Lower leg skin (tissue), 4 donors: ENCODE data around the gene GADD45GIP1. TPM values are rescaled to one million over a fixed set of nuclear protein-coding genes. Genes with fewer than 3 reads are reported as not detected.

Experiments
- DNase-seq, 2 donors: peaks; one replicate each; pipeline ENCODE4 v3.0.0-alpha.2; 2019; ENCODE audit warnings: low spot score in 2 of 2
- H3K4me3 ChIP-seq: fragments of 200-600 bp; sonication (generic); 2 replicates; pipeline ENCODE4 v1.5.1; 2017; ENCODE audit warnings: mild to moderate bottlenecking, low read depth; ENCODE audit not compliant: poor library complexity, severe bottlenecking
- CTCF ChIP-seq, 3 donors: fragments of 450-650 bp; IDR thresholded peaks; one replicate each; pipeline ENCODE4 v1.5.1; 2016; ENCODE audit warnings: antibody characterized with exemption in 3 of 3, mild to moderate bottlenecking in 3 of 3, moderate library complexity in 2 of 3
- POLR2A ChIP-seq, 2 donors: fragments of 450-650 bp; IDR thresholded peaks; one replicate each; pipeline ENCODE4 v1.6.1; 2016 to 2017; ENCODE audit warnings: antibody characterized with exemption in 2 of 2, mild to moderate bottlenecking in 1 of 2, moderate library complexity in 1 of 2
- WGBS, 2 donors: methylation state at CpG; one replicate each; pipeline ENCODE4 v1.1.5; 2018; 5-methylcytosine and 5-hydroxymethylcytosine counted together
- intact Hi-C: fragments of 100-400 bp; cut with DNase I; formaldehyde crosslinking; loops from one replicate; pipeline ENCODE4 v1.15.0; 2023; ENCODE audit warnings: low total_unique reads
- microRNA-seq, 2 donors: library from miRNA; unstranded; fragments of <30 nt; microRNA quantifications; one replicate each; pipeline ENCODE4, GENCODE V29; 2016; ENCODE audit warnings: borderline replicate concordance in 2 of 2, borderline number of aligned reads in 1 of 2
- total RNA-seq, 4 donors: library from RNA; depleted of rRNA; stranded (reverse); fragments of >200 nt; gene quantifications; one replicate each; pipeline ENCODE4 v1.1.0, GENCODE V29; 2016

The GADD45GIP1 gene
- total RNA-seq, 4 donors from 2014 or later = 21.8 to 42.3 (median 29.7) TPM

GRCh38 chr19:12912571-12912970, 44.5 kb downstream of the GADD45GIP1 start:
- intact Hi-C loops = no loop called here
- WGBS, 2 donors = 23 to 41% methylated on average over 4 of the region's 4 CpGs
- no peak for DNase-seq
- H3K4me3 ChIP-seq = no peak overlapping the region
- no peak for TF ChIP-seq CTCF (IDR thresholded peaks at IDR 0.05)
- TF ChIP-seq POLR2A (IDR thresholded peaks at IDR 0.05) = no peak

GRCh38 chr19:12907166-12907565, 49.9 kb downstream of the GADD45GIP1 start:
- 85 to 88% methylated on average over 9 of the region's 9 CpGs for WGBS, 2 donors
- TF ChIP-seq CTCF (IDR thresholded peaks at IDR 0.05) (no peak), POLR2A (IDR thresholded peaks at IDR 0.05) (no peak)
- H3K4me3 ChIP-seq = no peak overlapping the region
- intact Hi-C loops = no loop called here
- no peak for DNase-seq

Small RNAs within 50 kb of the gene (microRNA-seq; reads per million reads assigned to microRNA genes)
- 0 to 0.68 reads per million in 2 donors for gene MIR5695
- gene MIR6515 = 0 to 2.0 reads per million in 2 donors

Other genes with a start within 250 kb of the GADD45GIP1 start
- gene TNPO2, start 233.3 kb downstream of the GADD45GIP1 start, total RNA-seq = 100 to 1,000 TPM in 1 of 4 donors, 10 to 100 TPM in 3; 58.3 to 160 (median 89.9) TPM
- gene TRIR, start 222.5 kb downstream of the GADD45GIP1 start, total RNA-seq = 100 to 1,000 TPM; 358 to 439 (median 390) TPM
- gene GET3, start 219.7 kb downstream of the GADD45GIP1 start, total RNA-seq = 10 to 100 TPM; 43.2 to 63.2 (median 53.4) TPM
- gene BEST2, start 205.4 kb downstream of the GADD45GIP1 start, total RNA-seq = 100 to 1,000 TPM in 2 of 4 donors, 10 to 100 TPM in 2; 58.3 to 116 (median 85.5) TPM
- gene HOOK2, start 181.7 kb downstream of the GADD45GIP1 start, total RNA-seq = 100 to 1,000 TPM in 1 of 4 donors, 10 to 100 TPM in 3; 49.9 to 122 (median 65.8) TPM
- gene JUNB, start 165.7 kb downstream of the GADD45GIP1 start, total RNA-seq = 1,000 to 10,000 TPM in 1 of 4 donors, 100 to 1,000 TPM in 3; 608 to 1,091 (median 870) TPM
- 100 to 1,000 TPM; 266 to 459 (median 327) TPM for gene PRDX2, start 155.4 kb downstream of the GADD45GIP1 start, total RNA-seq
- gene THSD8, start 155.2 kb downstream of the GADD45GIP1 start, total RNA-seq = 1 to 10 TPM in 1 of 4 donors, not detected in 3; 1.6 TPM
- 1 to 10 TPM; 3.3 to 7.8 (median 5.9) TPM for gene RNASEH2A, start 150.6 kb downstream of the GADD45GIP1 start, total RNA-seq
- gene RTBDN, start 122.6 kb downstream of the GADD45GIP1 start, total RNA-seq = not detected
- 10 to 100 TPM in 2 of 4 donors, 1 to 10 TPM in 2; 5.9 to 20.8 (median 10.3) TPM for gene MAST1, start 118.7 kb downstream of the GADD45GIP1 start, total RNA-seq
- 10 to 100 TPM; 31.8 to 50.6 (median 36.6) TPM for gene DNASE2, start 75.8 kb downstream of the GADD45GIP1 start, total RNA-seq
- under 1 TPM in 1 of 4 donors, not detected in 3; 0.13 TPM for gene KLF1, start 70.0 kb downstream of the GADD45GIP1 start, total RNA-seq
- 10 to 100 TPM; 19.2 to 39.5 (median 24.6) TPM for gene GCDH, start 66.1 kb downstream of the GADD45GIP1 start, total RNA-seq
- gene SYCE2, start 37.9 kb downstream of the GADD45GIP1 start, total RNA-seq = under 1 TPM in 1 of 4 donors, not detected in 3; 0.26 TPM
- 10 to 100 TPM; 45.9 to 71.4 (median 55.9) TPM for gene FARSA, start 23.5 kb downstream of the GADD45GIP1 start, total RNA-seq
- 100 to 1,000 TPM; 171 to 350 (median 229) TPM for gene CALR, start 18.6 kb downstream of the GADD45GIP1 start, total RNA-seq
- 100 to 1,000 TPM; 101 to 128 (median 105) TPM for gene RAD23A, start 11.4 kb downstream of the GADD45GIP1 start, total RNA-seq
- gene DAND5, start 12.4 kb upstream of the GADD45GIP1 start, total RNA-seq = under 1 TPM in 1 of 4 donors, not detected in 3; 0.32 TPM
- gene NFIX, start 38.3 kb upstream of the GADD45GIP1 start, total RNA-seq = 100 to 1,000 TPM; 119 to 177 (median 136) TPM
- 1 to 10 TPM; 4.9 to 8.3 (median 7.0) TPM for gene LYL1, start 145.6 kb upstream of the GADD45GIP1 start, total RNA-seq
- 10 to 100 TPM; 17.7 to 60.4 (median 32.7) TPM for gene TRMT1, start 159.5 kb upstream of the GADD45GIP1 start, total RNA-seq
- gene NACC1, start 161.0 kb upstream of the GADD45GIP1 start, total RNA-seq = 10 to 100 TPM; 21.4 to 46.1 (median 39.8) TPM
- 100 to 1,000 TPM in 1 of 4 donors, 10 to 100 TPM in 3; 67.8 to 110 (median 78.0) TPM for gene STX10, start 193.2 kb upstream of the GADD45GIP1 start, total RNA-seq
- gene IER2, start 193.2 kb upstream of the GADD45GIP1 start, total RNA-seq = 100 to 1,000 TPM; 118 to 146 (median 130) TPM